Activated CD4-positive, alpha-beta T cell treated with anti-CD3 and anti-CD28 coated beads, Interleukin-2, amount 50 U/mL, for 1 hour (primary cell): ENCODE results near the gene AMOTL2.

ENCODE experiments used
- DNase-seq: peaks from one replicate; pipeline ENCODE4 v3.0.0-alpha.2; 2020

The AMOTL2 gene

GRCh38 chr3:134331811-134332199 is 42.4 kb downstream of the AMOTL2 start:
- DNase-seq = no peak

- DNase-seq = no peak
Observed at GRCh38 chr3:134330883-134331810, 43.1 kb downstream of the AMOTL2 start.

- DNase-seq = no peak
Observed at GRCh38 chr3:134328846-134329245, 45.4 kb downstream of the AMOTL2 start.

DNA sequence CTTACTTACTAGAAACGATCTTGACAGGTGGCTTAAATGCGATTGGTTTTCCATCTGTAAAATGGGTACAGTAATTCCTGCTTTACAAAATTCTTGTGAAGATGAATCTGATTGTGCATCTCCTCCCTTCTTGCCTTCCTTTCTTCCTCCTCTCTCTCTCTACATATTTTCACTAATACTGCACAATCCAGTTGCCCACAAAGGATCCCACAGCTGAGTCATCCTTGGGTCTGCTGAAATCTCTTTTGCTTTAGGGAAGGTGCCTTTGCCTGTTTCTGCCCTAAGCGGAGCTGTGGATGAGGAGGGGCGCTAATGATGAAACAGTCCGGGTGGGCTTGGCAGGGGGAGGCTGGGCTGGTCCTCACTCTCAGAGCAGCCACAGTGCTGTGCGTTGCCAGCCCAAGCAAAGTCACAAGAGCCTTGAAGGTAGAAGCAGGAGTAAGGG is 46.1 kb downstream of the AMOTL2 start:
- DNase-seq = no peak

- DNase-seq = no peak
Observed at GRCh38 chr3:134327594-134327975, 46.7 kb downstream of the AMOTL2 start.

DNA sequence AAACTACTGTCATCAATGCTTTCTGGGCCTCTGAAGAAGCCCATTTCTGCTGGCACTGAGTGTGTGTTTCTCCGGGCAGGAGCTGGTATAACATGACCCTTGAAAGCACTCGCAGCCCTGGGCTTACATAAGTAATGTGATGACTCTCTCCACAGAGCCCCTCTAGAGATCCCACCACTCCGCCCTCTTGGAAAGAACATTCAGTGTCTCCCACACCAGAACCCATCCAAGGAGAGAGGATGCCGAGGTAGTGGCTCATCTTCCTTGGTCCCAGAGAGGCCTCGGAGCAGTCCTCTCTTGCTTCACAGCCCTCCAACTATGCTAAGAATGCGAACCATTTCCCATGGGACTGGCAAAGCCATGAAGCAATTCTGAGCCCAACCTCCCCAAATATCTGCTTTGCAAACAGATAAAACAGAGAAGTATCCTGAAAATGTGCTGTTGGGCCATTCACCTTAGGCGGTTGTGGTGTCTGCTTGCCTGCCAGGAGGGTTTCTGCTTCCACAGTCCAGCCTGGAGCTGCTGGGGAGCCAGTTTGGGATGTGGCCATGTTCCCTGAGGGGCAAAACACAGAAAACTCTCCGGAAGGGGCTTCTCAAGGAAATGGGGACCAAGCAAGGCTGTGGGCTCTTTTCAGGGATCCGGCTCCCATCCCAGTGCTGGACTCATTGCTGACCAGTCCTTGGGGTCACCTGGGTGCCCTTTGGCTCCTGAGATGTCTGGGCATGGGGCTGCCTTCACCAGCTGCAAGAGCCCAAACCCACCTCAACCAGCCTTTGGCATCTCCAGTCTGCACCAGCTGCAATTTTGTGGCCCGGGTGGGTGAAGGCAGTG is 47.3 kb downstream of the AMOTL2 start:
- DNase-seq = no peak

DNA sequence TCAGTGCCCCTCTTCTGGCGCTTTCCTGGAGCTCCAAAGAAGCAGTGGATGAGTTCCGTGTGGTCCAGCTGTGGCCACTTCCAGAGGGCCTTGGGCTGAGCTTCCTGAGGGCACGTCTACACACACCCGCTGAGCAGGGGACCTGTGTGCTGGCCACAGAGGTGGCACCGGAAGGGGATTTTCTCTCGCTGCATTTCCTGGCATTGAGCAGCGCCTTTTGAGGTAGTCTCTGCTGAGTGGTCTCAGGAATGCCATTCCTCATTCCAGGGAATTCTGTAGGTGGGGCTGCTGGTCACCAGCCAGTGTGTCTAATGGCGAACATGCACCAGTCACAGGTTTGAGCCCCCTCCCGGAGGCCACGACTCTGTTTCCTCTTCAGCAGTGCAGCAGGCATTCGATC is 48.1 kb downstream of the AMOTL2 start:
- DNase-seq = no peak

GRCh38 chr3:134325706-134326105 is 48.5 kb downstream of the AMOTL2 start:
- no peak for DNase-seq

- DNase-seq = no peak
Observed at GRCh38 chr3:134325061-134325705, 49.1 kb downstream of the AMOTL2 start.

GRCh38 chr3:134323966-134324962 is 50.0 kb downstream of the AMOTL2 start:
- no peak for DNase-seq

DNA sequence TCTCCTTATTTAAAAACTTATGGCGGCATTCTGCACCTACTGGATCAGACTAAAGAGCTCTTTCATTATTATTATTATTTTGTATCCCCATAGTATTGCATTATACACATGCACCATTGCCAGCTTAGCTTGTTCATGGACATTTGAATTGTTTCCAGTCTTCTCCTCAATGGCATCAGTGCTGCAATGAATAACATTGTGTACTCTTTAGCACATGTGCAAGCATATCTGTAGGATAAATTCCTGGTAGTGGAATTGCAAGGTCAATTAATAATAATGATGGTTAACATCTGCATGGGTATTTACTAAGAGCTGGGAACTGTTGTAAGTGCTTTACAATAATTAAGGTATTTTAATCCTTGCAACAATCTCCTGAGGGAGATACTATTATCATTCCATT is 52.0 kb downstream of the AMOTL2 start:
- no peak for DNase-seq

- DNase-seq = no peak
Observed at GRCh38 chr3:134320749-134321148, 53.5 kb downstream of the AMOTL2 start.

- DNase-seq = no peak
Observed at GRCh38 chr3:134319931-134320330, 54.3 kb downstream of the AMOTL2 start.

GRCh38 chr3:134318166-134318565 is 56.1 kb downstream of the AMOTL2 start:
- no peak for DNase-seq

DNA sequence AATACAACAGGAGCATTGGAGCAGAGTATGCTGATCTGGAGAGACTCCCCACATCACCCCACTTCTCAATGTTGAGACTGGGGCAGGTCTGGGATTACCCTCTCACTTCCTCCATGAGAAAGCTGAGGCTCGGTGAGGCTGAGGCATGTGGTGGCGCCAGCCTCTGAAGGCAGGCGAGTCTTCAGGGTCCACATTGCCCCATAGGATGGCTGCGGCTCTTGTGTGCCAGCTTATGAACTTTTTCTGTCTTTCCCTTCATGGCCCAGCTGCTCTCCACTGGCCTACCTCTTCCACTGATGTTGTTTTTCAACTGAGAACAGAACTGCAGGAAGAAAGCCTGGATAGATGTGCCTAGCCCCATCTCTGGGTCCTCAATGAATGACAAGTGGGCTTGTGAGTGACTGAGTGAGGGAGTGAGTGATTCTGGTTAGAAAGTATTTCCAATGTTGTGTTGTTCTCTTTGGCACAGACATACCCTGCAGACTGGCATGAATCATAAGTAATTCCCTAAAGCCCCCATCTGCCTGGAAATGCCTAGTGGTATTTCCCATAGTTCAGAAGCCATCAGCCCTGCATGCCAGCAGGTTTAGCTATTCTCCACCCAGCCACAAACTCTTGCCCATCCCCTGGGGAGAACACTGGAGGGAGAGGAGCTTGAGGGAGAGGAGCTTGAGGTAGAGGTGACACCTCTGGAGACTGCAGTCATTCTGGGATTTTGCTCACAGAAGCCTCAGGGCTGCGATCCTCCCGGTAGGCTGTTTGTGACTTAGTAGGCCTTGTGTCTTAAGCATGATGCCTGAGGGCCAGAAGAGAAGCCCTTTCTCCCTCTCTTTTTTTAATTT is 56.9 kb downstream of the AMOTL2 start:
- DNase-seq = no peak

DNA sequence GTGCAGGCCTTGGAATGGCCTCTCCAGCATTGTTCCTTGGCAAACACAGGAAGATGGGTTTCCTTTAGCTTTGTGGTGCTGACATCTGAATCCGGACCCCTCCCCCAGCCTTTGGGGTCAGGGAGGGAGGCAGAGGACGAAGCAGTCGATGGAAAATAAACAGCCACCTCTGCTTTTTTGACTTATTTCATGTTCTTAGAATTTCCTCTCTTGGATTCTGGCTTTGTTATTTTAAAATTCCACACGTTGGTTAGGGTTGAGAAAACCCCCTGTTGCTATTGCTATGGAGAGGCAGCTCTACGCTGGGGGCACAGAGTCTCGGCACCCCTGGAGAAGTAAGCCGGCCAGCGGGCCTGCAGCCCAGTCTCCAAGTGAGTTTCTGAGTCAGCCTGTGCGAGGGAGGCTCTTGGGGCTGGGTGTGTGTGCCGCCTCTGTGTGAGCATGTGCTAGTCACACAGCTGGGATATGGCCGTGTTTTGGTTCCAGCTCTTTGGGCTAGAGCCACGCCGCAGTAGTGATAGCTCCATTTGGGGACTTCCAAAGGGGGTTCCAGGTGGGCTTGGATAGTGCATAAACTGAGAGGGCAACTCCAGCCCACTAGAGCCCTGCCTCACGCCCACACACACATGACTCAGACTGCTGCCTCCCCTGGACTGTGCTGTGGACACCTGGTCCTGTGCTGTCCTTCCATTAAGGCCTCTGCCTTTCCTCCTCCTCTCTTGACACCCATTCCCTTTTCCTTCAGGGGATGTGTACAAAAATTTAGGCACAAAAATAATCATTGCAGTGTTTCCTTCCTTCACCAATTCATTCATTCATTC is 58.8 kb downstream of the AMOTL2 start:
- no peak for DNase-seq

GRCh38 chr3:134314588-134315285 is 59.5 kb downstream of the AMOTL2 start:
- DNase-seq = no peak

GRCh38 chr3:134313847-134314587 is 60.2 kb downstream of the AMOTL2 start:
- no peak for DNase-seq
